Natural killer cell treated with Interleukin-12 subunit alpha and Interleukin-12 subunit beta and Interleukin-15 and Interleukin-18, amount 100 ng/mL, for 72 hours (primary cell): ENCODE results near the gene SLC46A1. TPM values are rescaled to one million over a fixed set of nuclear protein-coding genes. Genes with fewer than 3 reads are reported as not detected.

Source experiments
- ATAC-seq, 2 donors: fragments of 150-1000 bp; cut with Tn5 transposase in 1 of 2; sonication (Bioruptor Pico), chemical (Tn5 transposase) in 1 of 2; 2 replicates each; pipeline ENCODE4 v1.10.0; 2021
- DNase-seq: peaks from one replicate; pipeline ENCODE4 v3.0.0; 2022; ENCODE audit warnings: low spot score
- H3K27ac Mint-ChIP-seq, 2 donors: 1 replicate in 1 of 2; 2 replicates in 1 of 2; pipeline ENCODE4 v1.8.0; 2022; ENCODE audit warnings: mixed read lengths in 2 of 2, mild to moderate bottlenecking in 1 of 2, moderate library complexity in 1 of 2
- H3K27me3 Mint-ChIP-seq, 2 donors: 1 replicate in 1 of 2; 2 replicates in 1 of 2; pipeline ENCODE4 v1.8.0; 2022; ENCODE audit warnings: mixed read lengths in 2 of 2
- H3K36me3 Mint-ChIP-seq: one replicate; pipeline ENCODE4 v1.8.0; 2022; ENCODE audit warnings: mixed read lengths
- H3K4me1 Mint-ChIP-seq, 2 donors: 1 replicate in 1 of 2; 2 replicates in 1 of 2; pipeline ENCODE4 v1.8.0; 2022; ENCODE audit warnings: low read depth in 2 of 2, mixed read lengths in 2 of 2, mild to moderate bottlenecking in 1 of 2
- H3K4me3 Mint-ChIP-seq: one replicate; pipeline ENCODE4 v1.8.0; 2022; ENCODE audit warnings: mixed read lengths
- H3K9me3 Mint-ChIP-seq: 2 replicates; pipeline ENCODE4 v1.8.0; 2022; ENCODE audit warnings: mixed read lengths
- total RNA-seq, 2 donors: library from RNA; stranded (reverse); gene quantifications; one replicate each; pipeline ENCODE4 v1.2.3, GENCODE V29; 2022

The SLC46A1 gene
- total RNA-seq, 2 donors from 2014 or later, result 3.2 to 8.1 TPM

GRCh38 chr17:28415886-28416285 lies 9.9 kb upstream of the SLC46A1 start:
- ATAC-seq, result no peak
- no peak overlapping the region for H3K27ac Mint-ChIP-seq
- no peaks in the 10 kb centered on the region for H3K36me3 Mint-ChIP-seq

DNA sequence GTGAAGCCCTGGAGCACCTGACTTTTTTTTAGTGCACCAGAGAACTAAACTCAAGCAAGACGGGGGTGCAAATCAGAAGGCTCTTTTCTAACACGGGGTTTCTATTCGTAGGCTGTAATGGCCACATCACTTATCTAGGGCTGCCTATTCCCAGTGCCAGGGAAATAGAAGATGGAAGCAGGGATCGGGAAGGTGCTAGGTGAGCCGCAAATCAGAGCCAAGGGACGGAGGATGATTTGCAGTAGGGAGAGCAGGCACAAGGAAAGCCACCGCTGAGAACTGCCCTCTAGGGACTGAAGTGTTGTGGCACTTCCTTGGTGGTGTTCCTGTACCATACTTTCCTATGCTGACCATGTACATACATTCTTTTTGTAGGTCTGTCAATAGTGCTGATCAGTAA lies 7.8 kb upstream of the SLC46A1 start:
- no peak overlapping the region for H3K4me3 Mint-ChIP-seq
- DNase-seq (no peak), ATAC-seq (no peak)
- no peaks in the 10 kb centered on the region for H3K9me3 Mint-ChIP-seq
- peaks cover 0 to 14% of the 10 kb centered on the region in 2 donors for H3K27me3 Mint-ChIP-seq
- H3K4me1 Mint-ChIP-seq, result peaks cover 6 to 7% of the 10 kb centered on the region in 2 donors
- H3K27ac Mint-ChIP-seq, result no peak overlapping the region
- no peaks in the 10 kb centered on the region for H3K36me3 Mint-ChIP-seq

More at GRCh38 chr17:28415886-28416285, 9.9 kb upstream of the SLC46A1 start:
- H3K4me1 Mint-ChIP-seq, result peaks cover 6 to 7% of the 10 kb centered on the region in 2 donors
- peaks cover 0 to 9% of the 10 kb centered on the region in 2 donors for H3K27me3 Mint-ChIP-seq
- H3K4me3 Mint-ChIP-seq, result no peak overlapping the region
- no peak for DNase-seq
- no peaks in the 10 kb centered on the region for H3K9me3 Mint-ChIP-seq

DNA sequence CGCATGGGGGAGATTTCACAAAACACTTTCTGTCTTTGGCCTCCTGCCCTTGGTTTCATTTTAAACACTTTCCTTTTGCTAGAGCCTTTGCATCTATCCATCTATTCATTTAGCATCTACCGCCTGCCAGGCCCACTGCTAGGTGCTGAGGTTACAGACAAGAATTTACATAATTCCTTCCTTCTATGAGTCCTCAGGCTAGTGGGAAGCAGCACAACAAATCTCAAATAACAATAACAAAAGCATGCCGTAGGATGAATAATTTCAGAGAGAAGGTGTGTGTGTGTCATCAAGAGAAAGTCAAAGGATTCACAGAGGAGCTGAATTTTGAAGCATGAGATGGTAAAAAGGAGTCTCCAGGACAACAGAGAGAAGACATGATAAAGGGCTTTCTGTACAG lies 6.1 kb upstream of the SLC46A1 start:
- no peak overlapping the region for H3K27ac Mint-ChIP-seq
- H3K4me3 Mint-ChIP-seq, result no peak overlapping the region
- peaks cover 7 to 21% of the 10 kb centered on the region in 2 donors for H3K27me3 Mint-ChIP-seq
- DNase-seq (no peak), ATAC-seq (no peak)
- no peaks in the 10 kb centered on the region for H3K36me3 Mint-ChIP-seq
- H3K9me3 Mint-ChIP-seq, result no peaks in the 10 kb centered on the region
- H3K4me1 Mint-ChIP-seq, result peaks cover 6% of the 10 kb centered on the region in 2 donors

GRCh38 chr17:28407974-28408306 lies 1.9 kb upstream of the SLC46A1 start:
- Mint-ChIP-seq H3K36me3 (no peaks in the 10 kb centered on the region), H3K4me3 (no peak overlapping the region), H3K27ac (no peak overlapping the region), H3K27me3 (peaks cover 7 to 14% of the 10 kb centered on the region in 2 donors), H3K9me3 (no peaks in the 10 kb centered on the region), H3K4me1 (peaks cover 0 to 3% of the 10 kb centered on the region in 2 donors)
- DNase-seq (no peak), ATAC-seq (no peak)

- no peaks in the 10 kb centered on the region for H3K9me3 Mint-ChIP-seq
- H3K27me3 Mint-ChIP-seq, result peaks cover 7 to 12% of the 10 kb centered on the region in 2 donors
- ATAC-seq (no peak), DNase-seq (no peak)
- H3K4me3 Mint-ChIP-seq, result no peak overlapping the region
- H3K4me1 Mint-ChIP-seq, result peaks cover 0 to 3% of the 10 kb centered on the region in 2 donors
- H3K27ac Mint-ChIP-seq, result no peak overlapping the region
- H3K36me3 Mint-ChIP-seq, result no peaks in the 10 kb centered on the region
These were observed 1.3 kb upstream of the SLC46A1 start for GRCh38 chr17:28407130-28407973.

DNA sequence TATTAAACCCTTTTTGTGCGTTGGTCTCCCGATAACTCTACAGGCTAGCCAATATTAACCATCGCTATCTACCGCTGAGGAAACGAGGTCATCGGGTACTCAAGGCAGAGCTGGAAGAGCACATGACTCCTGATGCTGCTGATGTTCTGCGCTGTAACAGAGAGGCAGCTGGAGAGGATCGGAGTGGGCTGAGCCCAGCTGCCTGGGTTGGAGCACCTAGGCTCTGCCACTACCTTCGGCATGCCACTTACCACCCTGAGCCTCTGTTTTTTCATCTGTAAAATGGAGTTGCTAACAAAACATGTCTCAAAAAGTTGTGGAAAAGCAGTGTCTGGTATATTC lies 432 bp upstream of the SLC46A1 start:
- peak in 1 of 2 donors; percentile 13 for ATAC-seq
- Mint-ChIP-seq H3K36me3 (no peaks in the 10 kb centered on the region), H3K4me3 (peak overlapping the region; percentile 70), H3K9me3 (no peaks in the 10 kb centered on the region), H3K4me1 (peaks cover 0 to 3% of the 10 kb centered on the region in 2 donors), H3K27ac (no peak overlapping the region), H3K27me3 (peaks cover 7 to 12% of the 10 kb centered on the region in 2 donors)
- DNase-seq, result no peak

GRCh38 chr17:28404812-28405570 lies 1.0 kb downstream of the SLC46A1 start:
- no peak overlapping the region for H3K27ac Mint-ChIP-seq
- no peaks in the 10 kb centered on the region for H3K9me3 Mint-ChIP-seq

DNA sequence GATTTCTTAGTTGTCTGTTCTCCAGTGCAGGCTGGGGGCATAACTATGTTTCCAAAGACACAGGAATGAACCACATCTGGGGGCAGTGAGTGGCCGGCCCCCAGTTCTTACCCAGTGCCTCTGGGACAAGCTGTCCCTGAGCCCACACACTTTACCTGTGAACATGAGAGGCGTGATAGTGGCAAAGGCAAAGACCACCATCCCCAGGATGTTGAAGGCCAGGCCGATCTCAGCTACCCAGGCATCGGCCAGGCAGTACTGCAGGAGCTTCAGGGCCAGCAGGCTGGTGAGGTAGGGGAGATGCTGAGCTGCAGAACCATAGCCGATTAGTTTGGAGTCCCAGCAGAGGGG lies 1.6 kb downstream of the SLC46A1 start:
- Mint-ChIP-seq H3K4me3 (peak overlapping the region; percentile 43), H3K27ac (no peak overlapping the region), H3K4me1 (peaks cover 0 to 3% of the 10 kb centered on the region in 2 donors), H3K27me3 (peaks cover 7 to 8% of the 10 kb centered on the region in 2 donors), H3K9me3 (no peaks in the 10 kb centered on the region), H3K36me3 (no peaks in the 10 kb centered on the region)
- no peak for ATAC-seq
- no peak for DNase-seq

More at GRCh38 chr17:28404812-28405570, 1.0 kb downstream of the SLC46A1 start:
- no peaks in the 10 kb centered on the region for H3K36me3 Mint-ChIP-seq
- ATAC-seq (no peak), DNase-seq (no peak)
- peaks cover 7 to 10% of the 10 kb centered on the region in 2 donors for H3K27me3 Mint-ChIP-seq
- peak overlapping the region; percentile 71 for H3K4me3 Mint-ChIP-seq
- peaks cover 0 to 3% of the 10 kb centered on the region in 2 donors for H3K4me1 Mint-ChIP-seq

GRCh38 chr17:28404007-28404406 lies 2.0 kb downstream of the SLC46A1 start:
- no peak for DNase-seq
- peaks cover 0 to 3% of the 10 kb centered on the region in 2 donors for H3K4me1 Mint-ChIP-seq
- no peaks in the 10 kb centered on the region for H3K9me3 Mint-ChIP-seq
- no peak for ATAC-seq
- H3K36me3 Mint-ChIP-seq, result no peaks in the 10 kb centered on the region
- no peak overlapping the region for H3K27ac Mint-ChIP-seq
- H3K4me3 Mint-ChIP-seq, result peak overlapping the region; percentile 43
- peaks cover 7% of the 10 kb centered on the region in 2 donors for H3K27me3 Mint-ChIP-seq

- no peaks in the 10 kb centered on the region for H3K27me3 Mint-ChIP-seq
- H3K4me3 Mint-ChIP-seq, result no peak overlapping the region
- ATAC-seq, result no peak
- peak; percentile 34 for DNase-seq
- no peak overlapping the region for H3K27ac Mint-ChIP-seq
- peaks cover 0 to 3% of the 10 kb centered on the region in 2 donors for H3K4me1 Mint-ChIP-seq
- no peaks in the 10 kb centered on the region for H3K9me3 Mint-ChIP-seq
- no peaks in the 10 kb centered on the region for H3K36me3 Mint-ChIP-seq
These were observed 3.2 kb downstream of the SLC46A1 start for GRCh38 chr17:28402844-28403243.

DNA sequence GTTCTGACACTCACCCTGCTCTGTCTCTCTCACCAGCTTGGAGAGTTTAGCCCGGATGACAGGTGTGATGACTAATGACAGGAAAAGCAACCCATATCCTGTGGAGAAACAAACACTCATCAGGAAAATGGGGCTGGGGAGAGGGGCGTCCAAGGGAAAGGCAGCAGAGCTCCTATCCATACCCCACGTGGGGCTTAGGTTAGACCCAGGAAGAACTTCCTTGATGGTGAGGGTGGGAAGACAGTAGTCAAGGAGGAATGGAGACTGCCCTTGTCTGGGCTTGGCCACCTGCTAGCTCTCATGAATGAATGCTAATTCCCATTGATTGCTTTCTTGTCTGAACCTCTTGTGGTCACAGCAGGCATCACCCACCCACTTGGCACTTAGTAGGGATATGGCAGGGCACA lies 3.8 kb downstream of the SLC46A1 start:
- Mint-ChIP-seq H3K4me1 (peaks cover 0 to 3% of the 10 kb centered on the region in 2 donors), H3K27ac (no peak overlapping the region), H3K36me3 (no peaks in the 10 kb centered on the region), H3K9me3 (no peaks in the 10 kb centered on the region), H3K4me3 (no peak overlapping the region), H3K27me3 (no peaks in the 10 kb centered on the region)
- ATAC-seq, result no peak
- peak; percentile 37 for DNase-seq

GRCh38 chr17:28399808-28400207 lies 6.2 kb downstream of the SLC46A1 start:
- Mint-ChIP-seq H3K27me3 (no peaks in the 10 kb centered on the region), H3K27ac (no peak overlapping the region), H3K4me1 (no peaks in the 10 kb centered on the region), H3K4me3 (no peak overlapping the region), H3K36me3 (no peaks in the 10 kb centered on the region), H3K9me3 (no peaks in the 10 kb centered on the region)
- ATAC-seq (no peak), DNase-seq (no peak)

GRCh38 chr17:28398280-28398981 lies 7.6 kb downstream of the SLC46A1 start:
- Mint-ChIP-seq H3K4me3 (no peak overlapping the region), H3K4me1 (peaks cover 0 to 4% of the 10 kb centered on the region in 2 donors), H3K36me3 (no peaks in the 10 kb centered on the region), H3K9me3 (no peaks in the 10 kb centered on the region), H3K27ac (peak overlapping the region in 1 of 2 donors; percentile 33), H3K27me3 (no peaks in the 10 kb centered on the region)
- DNase-seq (no peak), ATAC-seq (no peak)
